ENCODE data around the gene WDR20. TPM values are rescaled to one million over a fixed set of nuclear protein-coding genes. Genes with fewer than 3 reads are reported as not detected.

Gene WDR20
- total and polyA plus RNA-seq, 2 of the 4 experiments (the other 2 are of a cell fraction) = 20.3 to 27.4 TPM

DNA sequence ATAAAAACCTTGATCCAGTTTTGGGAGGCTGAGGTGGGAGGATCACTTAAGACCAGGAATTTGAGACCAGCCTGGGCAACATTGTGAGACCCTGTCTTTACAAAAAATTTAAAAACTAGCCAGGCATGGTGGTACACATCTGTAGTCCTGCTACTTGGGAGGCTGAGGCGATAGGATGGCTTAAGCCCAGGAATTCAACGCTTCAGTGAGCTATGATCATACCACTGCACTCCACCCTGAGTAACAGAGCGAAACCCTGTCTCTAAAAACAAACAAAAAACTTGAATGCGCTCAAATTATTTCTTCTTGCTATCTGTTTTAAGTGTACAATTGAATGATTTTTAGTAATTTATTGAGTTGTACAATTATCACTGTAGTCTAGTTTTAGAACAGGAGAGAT lies 20.1 kb downstream of the WDR20 start:
- Histone ChIP-seq H3K23ac (ENCODE audit: low read depth, low read length) (no peak overlapping the region), H2BK5ac (ENCODE audit: low read depth, low read length, poor library complexity, severe bottlenecking) (no peak overlapping the region), H4K91ac (ENCODE audit: insufficient read depth, low read depth, low read length) (no peak overlapping the region), H3K9me3 (ENCODE audit: control insufficient read depth, insufficient read depth, low read length) (no peaks in the 10 kb centered on the region), H2BK20ac (ENCODE audit: low read depth, low read length) (no peak overlapping the region), H2BK120ac (ENCODE audit: low read depth, low read length) (no peak overlapping the region), H2AK5ac (ENCODE audit: low read depth, low read length) (no peak overlapping the region), H3K14ac (replicated peaks; ENCODE audit: low read depth, low read length) (no peak overlapping the region), H4K5ac (ENCODE audit: low read depth, low read length) (no peak overlapping the region), H3K9me1 (ENCODE audit: insufficient read depth, low read length) (peaks cover 19% of the 10 kb centered on the region), H2BK15ac (ENCODE audit: low read depth, low read length) (no peak overlapping the region), H3K4me1 (ENCODE audit: control insufficient read depth, insufficient read depth, low read length) (peaks cover 6% of the 10 kb centered on the region; the same call in 1 of the 2 replicates), H3K56ac (ENCODE audit: extremely low read depth, insufficient read depth, low read length) (no peak overlapping the region), H3K27me3 (ENCODE audit: control insufficient read depth, insufficient read depth, low read length) (no peaks in the 10 kb centered on the region), H3K4ac (ENCODE audit: low read depth, low read length) (no peak overlapping the region), H3K18ac (ENCODE audit: low read depth, low read length) (no peak overlapping the region), H2AK9ac (replicated peaks; ENCODE audit: low read depth, low read length, poor library complexity) (no peak overlapping the region), H3K9ac (ENCODE audit: low read depth, low read length) (no peak overlapping the region), H3K27ac (ENCODE audit: insufficient read depth, low read length) (no peak overlapping the region), H3K4me3 (ENCODE audit: insufficient read depth, low read depth, low read length) (no peak overlapping the region), H2AFZ (replicated peaks; ENCODE audit: low read length, poor library complexity) (no peak overlapping the region), H4K8ac (ENCODE audit: low read depth in 2 of 2, low read length in 2 of 2) (no peak overlapping the region), H3K79me1 (ENCODE audit: low read depth in 1 of 2, low read length in 2 of 2) (peaks cover 43 to 88% of the 10 kb centered on the region in 2 experiments), H3K4me2 (ENCODE audit: low read depth, low read length) (no peak overlapping the region), H4K20me1 (ENCODE audit: insufficient read depth, low read length) (peaks cover 80% of the 10 kb centered on the region), H3K36me3 (ENCODE audit: control insufficient read depth, insufficient read depth, low read length) (no peaks in the 10 kb centered on the region)
- BruUV-seq (replicated peaks) = no TSS peak
- ATAC-seq (ENCODE audit: low read depth) (no peak), DNase-seq (no peak)
- dilution Hi-C loops (cut with HindIII; ENCODE audit: low sequenced_read_pairs, unreplicated experiment) (no loop called here), intact Hi-C loops (cut with micrococcal nuclease) (loop anchor here (5.0 kb wide), 1 partner anchor 37 kb away; no protein-coding TSS in a partner anchor), in situ Hi-C loops (cut with MboI; ENCODE audit: low sequenced_read_pairs) (no loop called here)
- TF ChIP-seq MXI1 (IDR thresholded peaks at IDR 0.05; ENCODE audit: borderline replicate concordance, low read depth, low read length) = no peak
- WGBS, 2 experiments (ENCODE audit: extremely low coverage in 2 of 2, insufficient read length in 1 of 2) = 100% methylated on average over 1 of the region's 4 CpGs; no CpG with 5 or more reads in 1 of the 2 experiments
- CTCF ChIA-PET = no interaction called here
- POLR2A ChIA-PET (ENCODE audit: unreplicated experiment) = no interaction called here
